Ascending aorta (tissue), 2 donors: ENCODE data around the gene APPL2. TPM values are rescaled to one million over a fixed set of nuclear protein-coding genes. Genes with fewer than 3 reads are reported as not detected.

Source experiments
- DNase-seq, 2 donors: peaks; one replicate each; pipeline ENCODE4 v3.0.0-alpha.2; 2019; ENCODE audit warnings: low spot score in 2 of 2
- H3K27ac ChIP-seq, 2 donors: fragments of 200-600 bp; sonication (generic); one replicate each; pipeline ENCODE4 v1.5.1; 2016 to 2017; ENCODE audit warnings: mild to moderate bottlenecking in 1 of 2
- H3K27me3 ChIP-seq: fragments of 200-600 bp; sonication (generic); one replicate; pipeline ENCODE4 v1.5.1; 2017
- H3K36me3 ChIP-seq, 2 donors: fragments of 200-600 bp; sonication (generic); one replicate each; pipeline ENCODE4 v1.5.1; 2016
- H3K4me1 ChIP-seq, 2 donors: fragments of 200-600 bp; sonication (generic); one replicate each; pipeline ENCODE4 v1.5.1; 2016 to 2017; ENCODE audit warnings: mild to moderate bottlenecking in 1 of 2
- H3K4me3 ChIP-seq, 2 donors: fragments of 200-600 bp; sonication (generic); one replicate each; pipeline ENCODE4 v1.5.1; 2016 to 2017; ENCODE audit warnings: mild to moderate bottlenecking in 1 of 2
- H3K9me3 ChIP-seq, 2 donors: fragments of 200-600 bp; sonication (generic); one replicate each; pipeline ENCODE4 v1.5.1; 2016
- intact Hi-C: fragments of 100-400 bp; cut with DNase I; formaldehyde crosslinking; loops from one replicate; pipeline ENCODE4 v1.15.1; 2023
- total RNA-seq: library from RNA; depleted of rRNA; stranded (reverse); fragments of >200 nt; gene quantifications from one replicate; pipeline ENCODE4 v1.1.0, GENCODE V29; 2016
- TF ChIP-seq, protein P1 (sequence below), 3 experiments: fragments of 200-600 bp in 2 of 3; fragments of 450-650 bp in 1 of 3; sonication (generic) in 2 of 3; IDR thresholded peaks; one replicate each; pipeline ENCODE4 v1.5.1; 2016 to 2019; ENCODE audit warnings: antibody characterized with exemption in 3 of 3, mild to moderate bottlenecking in 1 of 3, moderate library complexity in 1 of 3

Gene APPL2
- total RNA-seq, 1 donor from 2014 or later, result 4.6 TPM

DNA sequence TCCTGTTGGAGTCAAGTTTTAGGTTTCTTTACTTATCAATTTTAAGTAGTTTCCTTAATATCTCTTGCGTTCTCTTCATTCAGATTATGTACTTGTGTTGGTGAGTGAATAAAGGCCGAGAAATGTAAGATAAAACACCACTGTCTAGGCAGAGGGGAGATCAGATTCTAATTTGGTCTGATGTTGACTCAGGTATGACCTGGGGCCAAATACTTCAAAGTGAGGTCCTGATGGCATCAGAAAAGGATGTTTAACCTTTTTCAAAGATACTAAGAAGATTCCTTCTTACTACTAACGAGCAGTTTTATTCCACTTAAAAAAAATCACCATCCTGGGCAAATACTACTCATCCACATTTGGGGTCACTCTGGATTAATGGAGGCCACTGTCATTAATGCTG, 26.9 kb downstream of the APPL2 start:
- no peak for DNase-seq
- TF ChIP-seq, protein P1, sequence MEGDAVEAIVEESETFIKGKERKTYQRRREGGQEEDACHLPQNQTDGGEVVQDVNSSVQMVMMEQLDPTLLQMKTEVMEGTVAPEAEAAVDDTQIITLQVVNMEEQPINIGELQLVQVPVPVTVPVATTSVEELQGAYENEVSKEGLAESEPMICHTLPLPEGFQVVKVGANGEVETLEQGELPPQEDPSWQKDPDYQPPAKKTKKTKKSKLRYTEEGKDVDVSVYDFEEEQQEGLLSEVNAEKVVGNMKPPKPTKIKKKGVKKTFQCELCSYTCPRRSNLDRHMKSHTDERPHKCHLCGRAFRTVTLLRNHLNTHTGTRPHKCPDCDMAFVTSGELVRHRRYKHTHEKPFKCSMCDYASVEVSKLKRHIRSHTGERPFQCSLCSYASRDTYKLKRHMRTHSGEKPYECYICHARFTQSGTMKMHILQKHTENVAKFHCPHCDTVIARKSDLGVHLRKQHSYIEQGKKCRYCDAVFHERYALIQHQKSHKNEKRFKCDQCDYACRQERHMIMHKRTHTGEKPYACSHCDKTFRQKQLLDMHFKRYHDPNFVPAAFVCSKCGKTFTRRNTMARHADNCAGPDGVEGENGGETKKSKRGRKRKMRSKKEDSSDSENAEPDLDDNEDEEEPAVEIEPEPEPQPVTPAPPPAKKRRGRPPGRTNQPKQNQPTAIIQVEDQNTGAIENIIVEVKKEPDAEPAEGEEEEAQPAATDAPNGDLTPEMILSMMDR (IDR thresholded peaks at IDR 0.05), result no peak
- Histone ChIP-seq H3K4me1 (no peaks in the 10 kb centered on the region), H3K4me3 (no peak overlapping the region), H3K36me3 (peaks cover 52 to 82% of the 10 kb centered on the region in 2 donors), H3K27me3 (no peaks in the 10 kb centered on the region), H3K27ac (no peak overlapping the region), H3K9me3 (no peaks in the 10 kb centered on the region)
- intact Hi-C loops, result no loop called here

DNA sequence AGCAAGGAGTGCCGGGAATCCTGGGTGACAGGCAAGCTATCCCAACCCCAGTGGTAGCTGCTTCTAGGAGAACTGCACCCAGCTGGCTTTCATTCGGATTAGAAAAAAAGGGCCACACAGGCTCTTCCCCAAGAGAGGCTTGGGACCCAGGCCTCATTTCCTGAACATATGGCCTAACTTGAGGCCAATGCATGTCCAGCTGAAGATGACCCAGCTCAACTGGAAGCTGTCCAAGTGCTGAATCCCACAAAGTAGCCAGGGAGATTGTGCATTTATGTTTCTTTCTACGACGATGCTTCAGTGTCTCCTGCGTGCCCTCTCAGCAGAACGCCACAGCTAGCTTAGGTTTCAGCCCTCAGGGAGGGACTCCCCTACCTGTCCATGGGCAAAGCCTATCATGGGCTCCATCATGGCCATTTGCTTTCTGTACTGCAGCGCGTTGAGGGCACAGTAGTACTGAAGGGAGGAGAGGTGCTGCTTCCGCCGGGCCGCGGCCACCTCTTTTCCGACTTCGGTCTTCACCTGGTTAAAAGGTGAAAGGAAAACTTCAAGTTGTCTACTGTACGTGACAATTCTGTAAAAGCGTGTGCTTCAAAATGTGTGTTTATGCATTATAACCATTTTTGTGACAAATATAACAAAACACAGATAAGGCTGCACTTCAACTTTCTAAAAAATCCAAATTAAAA, 29.1 kb downstream of the APPL2 start:
- intact Hi-C loops, result no loop called here
- peaks cover 65 to 92% of the 10 kb centered on the region in 2 donors for H3K36me3 ChIP-seq
- TF ChIP-seq, protein P1 (IDR thresholded peaks at IDR 0.05), result no peak
- H3K27me3 ChIP-seq, result no peaks in the 10 kb centered on the region
- no peaks in the 10 kb centered on the region for H3K4me1 ChIP-seq
- no peak overlapping the region for H3K4me3 ChIP-seq
- no peak for DNase-seq
- no peak overlapping the region for H3K27ac ChIP-seq
- no peaks in the 10 kb centered on the region for H3K9me3 ChIP-seq

DNA sequence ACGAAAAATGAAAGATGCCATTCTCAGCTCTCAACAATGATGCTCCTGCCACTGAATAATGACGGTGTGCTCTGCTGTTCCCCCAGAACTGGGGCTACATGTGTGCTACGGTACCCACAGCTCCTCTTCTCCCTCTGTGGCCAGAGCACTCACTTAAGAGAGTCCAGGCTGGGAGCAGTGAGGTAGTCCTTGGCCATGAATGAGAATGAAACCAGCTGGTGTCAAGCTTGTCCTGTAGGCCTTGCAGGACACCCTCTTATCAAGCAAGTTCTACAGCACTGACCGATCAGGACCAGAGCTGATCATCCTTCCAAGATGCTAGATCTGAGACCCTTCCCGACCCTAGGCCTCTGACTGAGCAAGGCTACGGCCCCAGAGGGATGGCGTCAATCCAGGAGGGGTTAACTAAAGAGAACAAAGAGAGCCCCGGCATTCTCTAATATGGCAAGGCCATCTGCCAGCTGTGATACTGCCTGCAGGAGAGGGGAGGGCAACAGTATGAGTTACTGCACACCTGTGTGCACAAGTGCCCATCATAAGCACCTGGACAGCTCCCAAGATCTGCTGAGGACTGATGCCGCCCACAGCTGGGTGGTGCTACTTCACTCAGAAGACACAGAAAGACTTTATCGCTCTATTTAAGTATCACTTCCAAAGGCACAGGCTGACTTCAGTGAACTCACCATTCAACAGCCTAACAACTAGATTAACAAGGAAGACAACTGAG, 30.5 kb downstream of the APPL2 start:
- Histone ChIP-seq H3K27ac (no peak overlapping the region), H3K4me3 (no peak overlapping the region), H3K27me3 (no peaks in the 10 kb centered on the region), H3K4me1 (no peaks in the 10 kb centered on the region), H3K9me3 (no peaks in the 10 kb centered on the region), H3K36me3 (peaks cover 68 to 92% of the 10 kb centered on the region in 2 donors)
- DNase-seq, result no peak
- TF ChIP-seq, protein P1 (IDR thresholded peaks at IDR 0.05), result no peak
- intact Hi-C loops, result no loop called here

DNA sequence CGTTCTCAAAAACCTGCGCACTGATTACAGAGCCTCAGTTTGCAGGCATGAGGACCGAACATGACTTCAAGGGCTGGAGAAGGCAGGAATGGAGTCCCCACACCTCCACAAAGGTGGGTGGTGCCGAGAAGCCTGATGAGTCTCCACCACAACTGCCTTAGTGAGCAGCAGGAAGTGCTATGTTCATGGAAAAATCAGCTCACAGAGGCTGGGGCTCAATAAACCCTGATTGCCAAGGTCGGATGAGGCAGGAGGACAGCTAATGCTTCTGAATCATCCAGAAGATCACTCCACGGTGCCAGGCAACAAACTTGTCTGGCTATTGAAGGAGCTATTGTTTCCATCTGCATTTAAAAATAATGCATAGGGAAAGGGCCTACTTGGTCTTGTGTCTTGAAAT, 31.1 kb downstream of the APPL2 start:
- H3K4me3 ChIP-seq, result no peak overlapping the region
- no peaks in the 10 kb centered on the region for H3K9me3 ChIP-seq
- H3K27ac ChIP-seq, result no peak overlapping the region
- H3K27me3 ChIP-seq, result no peaks in the 10 kb centered on the region
- TF ChIP-seq, protein P1 (IDR thresholded peaks at IDR 0.05), result no peak
- DNase-seq, result no peak
- no peaks in the 10 kb centered on the region for H3K4me1 ChIP-seq
- peaks cover 73 to 93% of the 10 kb centered on the region in 2 donors for H3K36me3 ChIP-seq
- intact Hi-C loops, result no loop called here

DNA sequence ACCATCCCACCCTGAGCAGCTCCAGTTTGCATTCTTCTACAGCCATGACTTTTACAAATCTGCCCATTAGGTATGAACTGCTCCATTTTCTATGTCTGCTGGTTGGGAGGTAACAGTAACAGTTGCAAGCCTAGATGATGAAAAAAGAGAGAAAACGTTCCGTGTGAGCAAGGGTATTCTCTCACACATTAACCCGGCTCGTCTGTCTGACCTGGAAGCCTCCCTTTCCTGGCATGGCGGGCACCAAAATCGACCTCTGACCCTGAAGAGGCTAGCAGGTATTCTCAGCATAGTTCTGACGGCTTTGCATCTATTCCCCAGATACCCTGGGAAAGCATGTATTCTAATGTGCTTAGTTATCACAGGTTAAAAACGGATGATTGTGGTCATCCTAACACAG, 31.8 kb downstream of the APPL2 start:
- H3K9me3 ChIP-seq, result no peaks in the 10 kb centered on the region
- H3K36me3 ChIP-seq, result peaks cover 73 to 91% of the 10 kb centered on the region in 2 donors
- no peak overlapping the region for H3K27ac ChIP-seq
- TF ChIP-seq, protein P1 (IDR thresholded peaks at IDR 0.05), result no peak
- no peaks in the 10 kb centered on the region for H3K27me3 ChIP-seq
- DNase-seq, result no peak
- intact Hi-C loops, result no loop called here
- no peaks in the 10 kb centered on the region for H3K4me1 ChIP-seq
- no peak overlapping the region for H3K4me3 ChIP-seq
